ENCODE measurements around the gene GMPR.
A peak's percentile ranks its signal among the peaks of the same experiment; 100 is the strongest.

Gene GMPR

GRCh38 chr6:16236631-16237199, 1.7 kb upstream of the GMPR start:
- no peak for TF ChIP-seq GLIS3 (CRISPR knock-in tag; IDR thresholded peaks at IDR 0.05)
- TF ChIP-seq OSR1 (CRISPR knock-in tag; IDR thresholded peaks at IDR 0.05): no peak
- TF ChIP-seq PPARA (CRISPR knock-in tag; IDR thresholded peaks at IDR 0.05; ENCODE audit: borderline replicate concordance): no peak
- TF ChIP-seq ZC3H10 (CRISPR knock-in tag; IDR thresholded peaks at IDR 0.05): no peak
- no peak for TF ChIP-seq CREB5 (CRISPR knock-in tag; IDR thresholded peaks at IDR 0.05; ENCODE audit: low read depth)
- no peak for TF ChIP-seq PATZ1 (CRISPR knock-in tag; IDR thresholded peaks at IDR 0.05; ENCODE audit: borderline replicate concordance)
- no peak for TF ChIP-seq ZNF565 (CRISPR knock-in tag; conservative IDR thresholded peaks at IDR 0.05; ENCODE audit: low read depth)
- TF ChIP-seq TCF4 (CRISPR knock-in tag; IDR thresholded peaks at IDR 0.05; ENCODE audit: borderline replicate concordance): no peak
- no peak for TF ChIP-seq BACH2 (CRISPR knock-in tag; IDR thresholded peaks at IDR 0.05; ENCODE audit: borderline replicate concordance)
- no peak for TF ChIP-seq RARB (CRISPR knock-in tag; IDR thresholded peaks at IDR 0.05)
- no peak for TF ChIP-seq SNAI2 (CRISPR knock-in tag; IDR thresholded peaks at IDR 0.05)
- TF ChIP-seq TOX (CRISPR knock-in tag; IDR thresholded peaks at IDR 0.05; ENCODE audit: borderline replicate concordance): no peak
- TF ChIP-seq TSHZ2 (CRISPR knock-in tag; IDR thresholded peaks at IDR 0.05): no peak
- no peak for TF ChIP-seq ZFP30 (CRISPR knock-in tag; IDR thresholded peaks at IDR 0.05)
- no peak for TF ChIP-seq ZNF70 (CRISPR knock-in tag; IDR thresholded peaks at IDR 0.05)
- no peak for TF ChIP-seq ARNTL (CRISPR knock-in tag; IDR thresholded peaks at IDR 0.05; ENCODE audit: borderline replicate concordance, low read depth)
- TF ChIP-seq POU6F1 (CRISPR knock-in tag; IDR thresholded peaks at IDR 0.05; ENCODE audit: borderline replicate concordance, low read depth): no peak
- no peak for TF ChIP-seq ISL1 (CRISPR knock-in tag; IDR thresholded peaks at IDR 0.05)
- no peak for TF ChIP-seq ZNF8 (CRISPR knock-in tag; IDR thresholded peaks at IDR 0.05)
- no peak for TF ChIP-seq CSDC2 (CRISPR knock-in tag; IDR thresholded peaks at IDR 0.05)
- peak; percentile 19 for ATAC-seq

GRCh38 chr6:16237242-16237641, 1.1 kb upstream of the GMPR start:
- no peak for TF ChIP-seq ARNTL (CRISPR knock-in tag; IDR thresholded peaks at IDR 0.05; ENCODE audit: borderline replicate concordance, low read depth)
- no peak for TF ChIP-seq ZNF70 (CRISPR knock-in tag; IDR thresholded peaks at IDR 0.05)
- no peak for TF ChIP-seq CREB5 (CRISPR knock-in tag; IDR thresholded peaks at IDR 0.05; ENCODE audit: low read depth)
- no peak for TF ChIP-seq ZNF565 (CRISPR knock-in tag; conservative IDR thresholded peaks at IDR 0.05; ENCODE audit: low read depth)
- TF ChIP-seq ESRRG (CRISPR knock-in tag; IDR thresholded peaks at IDR 0.05): no peak
- no peak for TF ChIP-seq CSDC2 (CRISPR knock-in tag; IDR thresholded peaks at IDR 0.05)
- no peak for TF ChIP-seq BACH2 (CRISPR knock-in tag; IDR thresholded peaks at IDR 0.05; ENCODE audit: borderline replicate concordance)
- no peak for TF ChIP-seq CSRNP3 (CRISPR knock-in tag; IDR thresholded peaks at IDR 0.05)
- no peak for TF ChIP-seq ZNF8 (CRISPR knock-in tag; IDR thresholded peaks at IDR 0.05)
- no peak for ATAC-seq
